Chondrocyte (in vitro differentiated cells): ENCODE data around the gene SEMA4G. TPM values are rescaled to one million over a fixed set of nuclear protein-coding genes. Genes with fewer than 3 reads are reported as not detected.
A peak's percentile ranks its signal among the peaks of the same experiment; 100 is the strongest.

Experiments used
- DNase-seq: peaks from one replicate; pipeline ENCODE4 v3.0.0; 2021; ENCODE audit warnings: mixed read lengths, low spot score
- H3K27ac Mint-ChIP-seq: one replicate; pipeline ENCODE4 v1.8.0; 2021; ENCODE audit warnings: mild to moderate bottlenecking, moderate library complexity, mixed read lengths; ENCODE audit not compliant: unreplicated experiment
- H3K27me3 Mint-ChIP-seq: 2 replicates; pipeline ENCODE4 v1.8.0; 2021; ENCODE audit warnings: low read depth, mixed read lengths
- H3K36me3 Mint-ChIP-seq: 2 replicates; pipeline ENCODE4 v1.8.0; 2021; ENCODE audit warnings: low read depth, mixed read lengths
- H3K4me1 Mint-ChIP-seq: 2 replicates; pipeline ENCODE4 v1.8.0; 2021; ENCODE audit warnings: low read depth, mild to moderate bottlenecking, mixed read lengths
- H3K4me3 Mint-ChIP-seq: one replicate; pipeline ENCODE4 v1.8.0; 2021; ENCODE audit warnings: mild to moderate bottlenecking, moderate library complexity, mixed read lengths; ENCODE audit not compliant: unreplicated experiment
- H3K9me3 Mint-ChIP-seq: 2 replicates; pipeline ENCODE4 v1.8.0; 2021; ENCODE audit warnings: low read depth, mixed read lengths
- long read RNA-seq: library from polyadenylated mRNA; stranded (forward); transcript quantifications from one replicate; pipeline ENCODE4 v2.0.0, GENCODE V29; 2021
- total RNA-seq: library from RNA; stranded (reverse); gene quantifications from 3 replicates; pipeline ENCODE4 v1.2.1, GENCODE V29; 2021
- TF ChIP-seq, protein P1 (sequence below): fragments of 200-600 bp; sonication (generic); IDR thresholded peaks from 2 replicates; pipeline ENCODE4 v1.5.0; 2021; ENCODE audit warnings: antibody characterized with exemption, mild to moderate bottlenecking, moderate library complexity

The SEMA4G gene, protein sequence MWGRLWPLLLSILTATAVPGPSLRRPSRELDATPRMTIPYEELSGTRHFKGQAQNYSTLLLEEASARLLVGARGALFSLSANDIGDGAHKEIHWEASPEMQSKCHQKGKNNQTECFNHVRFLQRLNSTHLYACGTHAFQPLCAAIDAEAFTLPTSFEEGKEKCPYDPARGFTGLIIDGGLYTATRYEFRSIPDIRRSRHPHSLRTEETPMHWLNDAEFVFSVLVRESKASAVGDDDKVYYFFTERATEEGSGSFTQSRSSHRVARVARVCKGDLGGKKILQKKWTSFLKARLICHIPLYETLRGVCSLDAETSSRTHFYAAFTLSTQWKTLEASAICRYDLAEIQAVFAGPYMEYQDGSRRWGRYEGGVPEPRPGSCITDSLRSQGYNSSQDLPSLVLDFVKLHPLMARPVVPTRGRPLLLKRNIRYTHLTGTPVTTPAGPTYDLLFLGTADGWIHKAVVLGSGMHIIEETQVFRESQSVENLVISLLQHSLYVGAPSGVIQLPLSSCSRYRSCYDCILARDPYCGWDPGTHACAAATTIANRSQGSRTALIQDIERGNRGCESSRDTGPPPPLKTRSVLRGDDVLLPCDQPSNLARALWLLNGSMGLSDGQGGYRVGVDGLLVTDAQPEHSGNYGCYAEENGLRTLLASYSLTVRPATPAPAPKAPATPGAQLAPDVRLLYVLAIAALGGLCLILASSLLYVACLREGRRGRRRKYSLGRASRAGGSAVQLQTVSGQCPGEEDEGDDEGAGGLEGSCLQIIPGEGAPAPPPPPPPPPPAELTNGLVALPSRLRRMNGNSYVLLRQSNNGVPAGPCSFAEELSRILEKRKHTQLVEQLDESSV
- total RNA-seq = 4.8 to 8.0 TPM (median 7.9 TPM) in 3 replicates
- long read RNA-seq, partial matches to known transcripts = 0 of 2 reads
- long read RNA-seq, other reads (novel, unspliced or antisense) = 1 of 2 reads

DNA sequence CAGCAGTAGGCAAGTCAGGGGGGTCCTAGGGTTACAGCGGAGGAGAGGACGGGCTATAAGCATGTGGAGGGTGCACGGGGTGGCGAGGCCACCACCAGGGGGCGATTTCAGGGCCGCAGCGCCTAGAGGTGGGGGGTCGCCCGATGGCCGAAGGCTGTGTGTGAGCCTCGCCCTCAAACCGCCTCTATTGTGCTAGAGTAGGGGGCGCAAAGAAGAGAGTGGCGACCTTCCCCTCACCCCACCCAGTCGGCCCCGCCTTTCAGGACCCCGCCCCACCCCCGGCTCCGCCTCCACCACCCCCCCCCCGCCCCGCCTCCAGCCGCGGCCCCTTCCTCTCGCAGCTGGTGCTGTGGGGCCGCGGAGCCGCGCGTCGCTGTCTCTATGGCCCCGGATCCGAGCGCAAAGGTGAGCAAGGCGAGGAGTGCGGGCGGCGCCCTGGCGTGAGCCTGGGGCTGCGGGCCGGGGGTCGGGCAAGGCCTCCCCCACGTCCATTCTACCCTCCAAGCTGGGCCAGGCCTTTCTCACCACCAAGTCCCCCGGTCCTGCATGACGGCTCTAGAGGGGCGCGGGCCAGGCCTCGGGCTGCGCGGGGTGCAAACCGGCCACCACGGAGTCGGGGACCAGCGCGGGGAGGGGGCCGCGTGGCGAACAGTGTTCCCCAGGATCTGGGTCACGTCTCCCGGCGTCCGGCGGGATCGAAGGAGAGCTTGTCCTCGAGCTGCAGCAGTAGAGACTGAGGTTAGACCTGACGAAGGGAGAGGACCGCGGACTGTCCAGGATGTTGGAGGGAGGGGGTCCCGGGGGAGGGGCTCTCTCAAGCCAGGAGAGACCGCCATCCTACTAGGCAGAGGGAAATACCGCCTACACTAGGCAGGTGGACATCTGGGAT lies at the start of gene SEMA4G:
Gene SEMA4G (plus strand): TSS at position 318 of the 889 bp plus-strand sequence. CDS start 3,409 bp downstream, outside the sequence.
- no peaks in the 10 kb centered on the region for H3K9me3 Mint-ChIP-seq
- peak within 1 kb of the TSS; percentile 70 for H3K4me3 Mint-ChIP-seq
- peaks cover 12% of the 10 kb centered on the region for H3K4me1 Mint-ChIP-seq
- DNase-seq = peak; percentile 77
- TF ChIP-seq, protein P1, sequence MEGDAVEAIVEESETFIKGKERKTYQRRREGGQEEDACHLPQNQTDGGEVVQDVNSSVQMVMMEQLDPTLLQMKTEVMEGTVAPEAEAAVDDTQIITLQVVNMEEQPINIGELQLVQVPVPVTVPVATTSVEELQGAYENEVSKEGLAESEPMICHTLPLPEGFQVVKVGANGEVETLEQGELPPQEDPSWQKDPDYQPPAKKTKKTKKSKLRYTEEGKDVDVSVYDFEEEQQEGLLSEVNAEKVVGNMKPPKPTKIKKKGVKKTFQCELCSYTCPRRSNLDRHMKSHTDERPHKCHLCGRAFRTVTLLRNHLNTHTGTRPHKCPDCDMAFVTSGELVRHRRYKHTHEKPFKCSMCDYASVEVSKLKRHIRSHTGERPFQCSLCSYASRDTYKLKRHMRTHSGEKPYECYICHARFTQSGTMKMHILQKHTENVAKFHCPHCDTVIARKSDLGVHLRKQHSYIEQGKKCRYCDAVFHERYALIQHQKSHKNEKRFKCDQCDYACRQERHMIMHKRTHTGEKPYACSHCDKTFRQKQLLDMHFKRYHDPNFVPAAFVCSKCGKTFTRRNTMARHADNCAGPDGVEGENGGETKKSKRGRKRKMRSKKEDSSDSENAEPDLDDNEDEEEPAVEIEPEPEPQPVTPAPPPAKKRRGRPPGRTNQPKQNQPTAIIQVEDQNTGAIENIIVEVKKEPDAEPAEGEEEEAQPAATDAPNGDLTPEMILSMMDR = peak; percentile 92
- no peak within 1 kb of the TSS for H3K27ac Mint-ChIP-seq
- H3K36me3 Mint-ChIP-seq = no peaks in the 10 kb centered on the region
- no peaks in the 10 kb centered on the region for H3K27me3 Mint-ChIP-seq

DNA sequence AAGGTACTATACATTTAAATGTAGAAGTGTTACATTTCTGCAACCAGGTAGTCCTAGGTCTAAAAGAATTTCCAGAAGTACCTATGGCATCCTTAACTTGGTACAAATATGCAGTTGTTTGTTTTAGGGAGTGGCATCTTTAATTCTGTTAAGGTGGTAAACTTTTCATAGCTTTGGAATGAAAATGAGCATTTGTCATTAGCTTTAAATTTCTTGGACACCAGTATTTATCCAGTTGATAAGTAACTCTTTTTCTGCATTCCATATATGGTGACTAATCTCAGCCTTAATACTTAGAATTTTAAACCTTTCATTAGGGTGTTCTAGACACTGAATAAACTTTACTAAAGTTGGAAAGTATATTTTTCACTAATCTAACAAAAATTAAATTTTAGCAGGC lies 45.7 kb upstream of the SEMA4G start:
- Mint-ChIP-seq H3K4me3 (no peak overlapping the region), H3K27ac (no peak overlapping the region), H3K27me3 (no peaks in the 10 kb centered on the region), H3K4me1 (peaks cover 11% of the 10 kb centered on the region), H3K36me3 (peaks cover 37% of the 10 kb centered on the region), H3K9me3 (no peaks in the 10 kb centered on the region)
- TF ChIP-seq, protein P1 = no peak
- DNase-seq = no peak

DNA sequence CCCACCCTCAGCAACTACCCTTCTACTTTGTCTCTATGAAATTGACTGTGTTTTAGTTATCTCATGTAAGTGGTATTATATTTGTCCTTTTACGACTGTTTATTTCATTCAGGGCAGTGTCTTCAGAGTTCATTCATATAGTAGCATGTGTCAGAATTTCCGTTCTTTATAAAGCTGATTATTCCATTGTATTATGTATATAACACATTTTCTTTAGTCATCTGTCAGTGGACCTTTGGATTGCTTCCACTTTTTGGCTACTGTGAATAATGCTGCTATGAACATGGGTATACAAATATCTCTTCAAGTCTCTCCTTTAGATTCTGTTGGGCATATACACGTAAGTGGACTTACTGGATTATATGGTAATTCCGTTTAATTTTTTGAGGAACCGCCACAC lies 42.0 kb upstream of the SEMA4G start:
- Mint-ChIP-seq H3K27ac (no peak overlapping the region), H3K36me3 (peaks cover 40% of the 10 kb centered on the region), H3K9me3 (no peaks in the 10 kb centered on the region), H3K4me3 (no peak overlapping the region), H3K4me1 (peaks cover 14% of the 10 kb centered on the region), H3K27me3 (no peaks in the 10 kb centered on the region)
- no peak for DNase-seq
- TF ChIP-seq, protein P1 = no peak

DNA sequence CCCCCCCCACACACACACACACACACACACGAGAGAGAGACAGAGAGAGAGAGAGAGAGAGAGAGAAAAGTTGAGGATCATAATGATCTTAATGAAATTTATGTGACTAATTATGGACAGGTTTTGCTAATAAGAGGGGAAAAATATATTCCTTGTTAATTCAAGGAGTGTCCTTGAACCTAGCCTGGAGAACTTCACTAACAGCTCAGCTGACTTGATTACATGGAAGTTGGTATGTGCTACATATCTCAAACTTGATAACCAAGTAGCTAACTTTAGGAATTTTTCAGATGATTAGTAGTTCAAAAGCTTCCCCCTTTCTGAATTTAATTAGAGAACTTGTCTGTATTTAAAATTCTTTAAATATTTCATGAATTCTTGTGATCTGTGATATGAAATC lies 41.3 kb upstream of the SEMA4G start:
- no peak for DNase-seq
- H3K4me3 Mint-ChIP-seq = no peak overlapping the region
- H3K4me1 Mint-ChIP-seq = peaks cover 13% of the 10 kb centered on the region
- no peaks in the 10 kb centered on the region for H3K9me3 Mint-ChIP-seq
- H3K36me3 Mint-ChIP-seq = peaks cover 45% of the 10 kb centered on the region
- no peaks in the 10 kb centered on the region for H3K27me3 Mint-ChIP-seq
- TF ChIP-seq, protein P1 = no peak
- no peak overlapping the region for H3K27ac Mint-ChIP-seq
